Stomach (tissue), 4 donors: ENCODE results near the gene SPOUT1.
A peak's percentile ranks its signal among the peaks of the same experiment; 100 is the strongest.

Experiments used
- CTCF ChIP-seq, 7 experiments: fragments of 450-650 bp in 4 of 7; fragments of 200-600 bp in 3 of 7; sonication (generic) in 3 of 7; IDR thresholded peaks; one replicate each; pipeline ENCODE4 v1.5.1; 2016 to 2019; ENCODE audit warnings: antibody characterized with exemption in 7 of 7, control low read depth in 2 of 7, mild to moderate bottlenecking in 1 of 7
- EP300 ChIP-seq: sonication (generic); formaldehyde crosslinking; IDR thresholded peaks from one replicate; pipeline ENCODE4 v1.6.1; 2017; ENCODE audit warnings: antibody characterized with exemption
- POLR2A ChIP-seq, 4 donors: fragments of 450-650 bp; IDR thresholded peaks; one replicate each; pipeline ENCODE4 v1.6.1; 2016; ENCODE audit warnings: antibody characterized with exemption in 4 of 4, control low read depth in 2 of 4, mild to moderate bottlenecking in 1 of 4, moderate library complexity in 1 of 4
- POLR2AphosphoS5 ChIP-seq, 3 donors: sonication (generic); formaldehyde crosslinking; IDR thresholded peaks; one replicate each; pipeline ENCODE4 v1.6.1; 2016; ENCODE audit warnings: antibody characterized with exemption in 3 of 3

- TF ChIP-seq CTCF (IDR thresholded peaks at IDR 0.05) (peak in 6 of 7 experiments; percentile 39 to 99 (median 97)), EP300 (no peak), POLR2A (IDR thresholded peaks at IDR 0.05) (no peak), POLR2AphosphoS5 (IDR thresholded peaks at IDR 0.05) (peak; percentile 83 to 94 (median 87))
These were observed 11.3 kb downstream of the SPOUT1 start, which contains the start of gene ENDOG for GRCh38 chr9:128818099-128818838.
